MG63 (cell line): Measurements from ENCODE around the gene FAM53B. TPM values are rescaled to one million over a fixed set of nuclear protein-coding genes. Genes with fewer than 3 reads are reported as not detected.
"Not testable (repeated sequence)": the region's sequence is repeated elsewhere in the genome, so short reads cannot be mapped to it uniquely, and the experiment has no call there.

Experiments used
- DNase-seq: peaks from one replicate; pipeline ENCODE4 v3.0.0-alpha.2; 2020
- H3K27me3 ChIP-seq: fragments of 250-450 bp; sonication (Bioruptor Pico); 2 replicates; pipeline ENCODE4 v1.5.1; 2020; ENCODE audit warnings: mild to moderate bottlenecking, moderate library complexity
- H3K36me3 ChIP-seq: fragments of 250-450 bp; sonication (Bioruptor Pico); 2 replicates; pipeline ENCODE4 v1.5.1; 2020; ENCODE audit warnings: mild to moderate bottlenecking, moderate library complexity
- H3K4me3 ChIP-seq: fragments of 250-450 bp; sonication (Bioruptor Pico); 2 replicates; pipeline ENCODE4 v1.5.1; 2020; ENCODE audit warnings: mild to moderate bottlenecking, moderate library complexity
- H3K9me3 ChIP-seq: fragments of 250-450 bp; sonication (Bioruptor Pico); 2 replicates; pipeline ENCODE4 v1.5.1; 2020; ENCODE audit warnings: mild to moderate bottlenecking, moderate library complexity
- total RNA-seq: library from RNA; depleted of rRNA; stranded (reverse); fragments of >200 nt; shearing (Covaris generic); gene quantifications from 2 replicates; pipeline ENCODE4 v1.2.3, GENCODE V29; 2014; ENCODE audit warnings: low replicate concordance; rRNA removed

Gene FAM53B
- total RNA-seq: 14.4 and 15.8 TPM in 2 replicates

- no peaks in the 10 kb centered on the region for H3K27me3 ChIP-seq
- peak; percentile 86 for DNase-seq
- H3K4me3 ChIP-seq: peak within 1 kb of the TSS; percentile 58
- H3K9me3 ChIP-seq: no peaks in the 10 kb centered on the region
- peaks cover 10% of the 10 kb centered on the region for H3K36me3 ChIP-seq
Observed at GRCh38 chr10:124744102-124745050, at the start of gene FAM53B. Gene FAM53B (minus strand): TSS chr10:124744378. CDS start chr10:124706713, 37,665 bp downstream.

- H3K27me3 ChIP-seq: no peaks in the 10 kb centered on the region
- peaks cover 17% of the 10 kb centered on the region for H3K36me3 ChIP-seq
- H3K9me3 ChIP-seq: no peaks in the 10 kb centered on the region
- no peak for DNase-seq
- H3K4me3 ChIP-seq: no peak overlapping the region; the same call in 1 of the 2 replicates
Observed at GRCh38 chr10:124792998-124793352, 48.8 kb upstream of the FAM53B start.

- Histone ChIP-seq H3K9me3 (no peaks in the 10 kb centered on the region), H3K27me3 (no peaks in the 10 kb centered on the region), H3K36me3 (peaks cover 23% of the 10 kb centered on the region), H3K4me3 (peak within 1 kb of the TSS; percentile 93)
- DNase-seq: peak; percentile 87
Observed at GRCh38 chr10:124791547-124792348, 47.6 kb upstream of the FAM53B start, which contains the start of gene EEF1AKMT2. Gene EEF1AKMT2 (minus strand): TSS chr10:124791887. CDS start chr10:124791833, 54 bp downstream.

GRCh38 chr10:124782900-124783299, 38.7 kb upstream of the FAM53B start:
- DNase-seq, H3K27me3 ChIP-seq, H3K9me3 ChIP-seq, H3K4me3 ChIP-seq: not testable (repeated sequence)
- H3K36me3 ChIP-seq: peaks cover 48% of the 10 kb centered on the region

- H3K27me3 ChIP-seq: no peaks in the 10 kb centered on the region
- no peaks in the 10 kb centered on the region; the same call in 1 of the 2 replicates for H3K9me3 ChIP-seq
- peaks cover 64% of the 10 kb centered on the region for H3K36me3 ChIP-seq
- DNase-seq: no peak
- no peak overlapping the region for H3K4me3 ChIP-seq
Observed at GRCh38 chr10:124768791-124769190, 24.6 kb upstream of the FAM53B start.

- DNase-seq: no peak
- Histone ChIP-seq H3K9me3 (no peaks in the 10 kb centered on the region), H3K27me3 (no peaks in the 10 kb centered on the region), H3K4me3 (no peak overlapping the region), H3K36me3 (peaks cover 65% of the 10 kb centered on the region)
Observed at GRCh38 chr10:124765256-124765655, 21.1 kb upstream of the FAM53B start.

- DNase-seq: no peak
- no peak overlapping the region for H3K4me3 ChIP-seq
- H3K36me3 ChIP-seq: peaks cover 74% of the 10 kb centered on the region
- no peaks in the 10 kb centered on the region for H3K27me3 ChIP-seq
- no peaks in the 10 kb centered on the region for H3K9me3 ChIP-seq
Observed at GRCh38 chr10:124763267-124763666, 19.1 kb upstream of the FAM53B start.

- DNase-seq: no peak
- Histone ChIP-seq H3K27me3 (no peaks in the 10 kb centered on the region), H3K36me3 (peaks cover 76% of the 10 kb centered on the region), H3K4me3 (no peak overlapping the region), H3K9me3 (no peaks in the 10 kb centered on the region)
Observed at GRCh38 chr10:124762281-124762680, 18.1 kb upstream of the FAM53B start.

- Histone ChIP-seq H3K9me3 (no peaks in the 10 kb centered on the region), H3K4me3 (no peak overlapping the region), H3K36me3 (peaks cover 60% of the 10 kb centered on the region), H3K27me3 (no peaks in the 10 kb centered on the region)
- no peak for DNase-seq
Observed at GRCh38 chr10:124756156-124756903, 12.2 kb upstream of the FAM53B start.

GRCh38 chr10:124755581-124755980, 11.4 kb upstream of the FAM53B start:
- no peak overlapping the region for H3K4me3 ChIP-seq
- H3K9me3 ChIP-seq: no peaks in the 10 kb centered on the region
- no peaks in the 10 kb centered on the region for H3K27me3 ChIP-seq
- no peak for DNase-seq
- peaks cover 55% of the 10 kb centered on the region for H3K36me3 ChIP-seq

GRCh38 chr10:124754227-124754626, 10.0 kb upstream of the FAM53B start:
- Histone ChIP-seq H3K27me3 (no peaks in the 10 kb centered on the region), H3K36me3 (peaks cover 45% of the 10 kb centered on the region), H3K4me3 (no peak overlapping the region), H3K9me3 (no peaks in the 10 kb centered on the region)
- no peak for DNase-seq

- H3K9me3 ChIP-seq: no peaks in the 10 kb centered on the region
- no peak for DNase-seq
- peaks cover 20% of the 10 kb centered on the region for H3K36me3 ChIP-seq
- no peaks in the 10 kb centered on the region for H3K27me3 ChIP-seq
- H3K4me3 ChIP-seq: no peak overlapping the region
Observed at GRCh38 chr10:124748953-124749645, 4.9 kb upstream of the FAM53B start.

- Histone ChIP-seq H3K9me3 (no peaks in the 10 kb centered on the region), H3K27me3 (no peaks in the 10 kb centered on the region), H3K4me3 (no peak overlapping the region), H3K36me3 (peaks cover 14% of the 10 kb centered on the region)
- DNase-seq: no peak
Observed at GRCh38 chr10:124748166-124748565, 4.0 kb upstream of the FAM53B start.

GRCh38 chr10:124747745-124748144, 3.6 kb upstream of the FAM53B start:
- no peak overlapping the region for H3K4me3 ChIP-seq
- no peaks in the 10 kb centered on the region for H3K9me3 ChIP-seq
- H3K36me3 ChIP-seq: peaks cover 14% of the 10 kb centered on the region
- DNase-seq: no peak
- H3K27me3 ChIP-seq: no peaks in the 10 kb centered on the region

GRCh38 chr10:124746992-124747391, 2.8 kb upstream of the FAM53B start:
- peaks cover 14% of the 10 kb centered on the region for H3K36me3 ChIP-seq
- H3K27me3 ChIP-seq: no peaks in the 10 kb centered on the region
- no peak overlapping the region for H3K4me3 ChIP-seq
- DNase-seq: no peak
- H3K9me3 ChIP-seq: no peaks in the 10 kb centered on the region

GRCh38 chr10:124746447-124746846, 2.3 kb upstream of the FAM53B start:
- H3K9me3 ChIP-seq, H3K27me3 ChIP-seq, DNase-seq, H3K4me3 ChIP-seq: not testable (repeated sequence)
- H3K36me3 ChIP-seq: peaks cover 14% of the 10 kb centered on the region
